Stimulated activated CD4-positive, alpha-beta T cell treated with anti-CD3 and anti-CD28 coated beads, TNF-alpha, amount 100 ng/mL, for 24 hours (primary cell): ENCODE measurements around the gene SDHB.

Source experiments
- DNase-seq, 3 experiments: peaks; one replicate each; pipeline ENCODE4 v3.0.0-alpha.2; 2020; ENCODE audit warnings: low read depth in 3 of 3

SDHB gene

DNA sequence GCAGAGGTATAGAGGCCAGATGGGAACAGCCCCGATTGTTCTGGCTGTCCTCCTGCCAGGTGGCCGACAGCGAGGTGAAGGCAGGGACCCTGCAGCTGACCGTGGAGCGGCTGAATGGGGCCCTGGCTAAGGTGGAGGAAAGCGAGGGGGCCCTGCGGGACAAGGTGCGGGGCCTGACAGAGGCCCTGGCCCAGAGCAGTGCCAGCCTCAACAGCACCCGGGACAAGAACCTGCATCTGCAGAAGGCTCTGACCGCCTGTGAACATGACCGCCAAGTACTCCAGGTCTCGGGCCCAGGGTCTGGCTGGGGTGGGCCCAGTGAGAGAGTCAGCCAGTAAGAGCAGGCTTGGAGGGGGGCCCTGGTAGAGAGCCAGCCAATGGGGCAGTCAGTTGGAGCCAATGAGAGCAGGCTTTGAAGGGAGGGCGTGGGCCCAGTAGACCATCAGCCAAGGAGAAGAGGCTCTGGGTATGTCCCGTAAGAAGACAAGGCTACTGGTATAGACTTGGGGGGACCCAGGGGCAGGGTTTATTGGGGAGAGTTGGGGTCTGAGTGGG lies 84.7 kb downstream of the SDHB start:
- no peak for DNase-seq
